A673 (cell line): ENCODE data around the gene CLDN7.

Source experiments
- CTCF ChIP-seq: fragments of 300-800, 200-600 bp; sonication (generic); conservative IDR thresholded peaks from 2 replicates; pipeline ENCODE4 v1.5.1; 2017; ENCODE audit warnings: low read depth, mild to moderate bottlenecking, antibody characterized with exemption, low read length, moderate library complexity, mixed read lengths
- EZH2 ChIP-seq: fragments of 200-600 bp; sonication (generic); IDR thresholded peaks from 2 replicates; pipeline ENCODE4 v1.6.1; 2017; ENCODE audit warnings: borderline replicate concordance, low read depth, mild to moderate bottlenecking, mixed read lengths, antibody characterized with exemption, low read length; ENCODE audit not compliant: poor library complexity, severe bottlenecking

- no peak for TF ChIP-seq EZH2
- no peak for TF ChIP-seq CTCF
Observed at GRCh38 chr17:7235693-7236665, 26.3 kb downstream of the CLDN7 start.
